GM12878 (cell line): ENCODE results near the gene PIK3R2. TPM values are rescaled to one million over a fixed set of nuclear protein-coding genes. Genes with fewer than 3 reads are reported as not detected.

Experiments used
- ATAC-seq: fragments of 200-7000 bp; cut with Tn5 transposase; 3 replicates; pipeline ENCODE4 v1.9.1; 2020; ENCODE audit warnings: mild to moderate bottlenecking, moderate library complexity
- BruUV-seq: library from RNA; stranded (reverse); fragments of 400-500 nt; replicated peaks from 2 replicates; lab custom pipeline; 2021; lab: Mats Ljungman, UMichigan
- CTCF ChIA-PET: fragments of 300-600 bp; sonication (Branson Sonifier 250); formaldehyde crosslinking; extraction: SDS; loops from one replicate; lab custom pipeline; 2021; ENCODE audit warnings: inconsistent platforms; lab: Yijun Ruan, JAX
- POLR2A ChIA-PET: fragments of 350-600 bp; formaldehyde crosslinking; extraction: SDS; loops from one replicate; lab custom pipeline; 2021; ENCODE audit warnings: inconsistent platforms; lab: Charles Lee
- RAD21 ChIA-PET: fragments of 300-600 bp; sonication (Branson Sonifier 250); formaldehyde crosslinking; loops from one replicate; lab custom pipeline; 2023; ENCODE audit warnings: antibody characterized with exemption; ENCODE audit not compliant: unreplicated experiment; lab: Charles Lee
- SMC1A ChIA-PET: fragments of 300-600 bp; sonication (Branson Sonifier 250); formaldehyde crosslinking; loops from one replicate; lab custom pipeline; 2023; ENCODE audit not compliant: unreplicated experiment, uncharacterized antibody; lab: Charles Lee
- DNase-seq: peaks from one replicate; pipeline ENCODE4 v3.0.0-alpha.2; 2011; ENCODE audit warnings: low read depth, low spot score
- FAIRE-seq: peaks from 3 replicates; lab custom pipeline; 2011; peaks lifted over from hg19 to GRCh38; lab: Jason Lieb, UNC
- H2AFZ ChIP-seq: 2 replicates; pipeline ENCODE4 v1.6.0; 2011; ENCODE audit warnings: low read depth, low read length, control low read depth; ENCODE audit not compliant: control insufficient read depth
- H3K27ac ChIP-seq: 2 replicates; pipeline ENCODE4 v1.5.1; 2011; ENCODE audit warnings: control low read depth; ENCODE audit not compliant: control insufficient read depth, insufficient read depth
- H3K27me3 ChIP-seq, 2 experiments: replicated peaks in 1 of 2; 2 replicates each; pipeline versions ENCODE4 v1.6.0 to v1.6.1; 2011; ENCODE audit warnings: low read length in 1 of 2; ENCODE audit not compliant: control insufficient read depth in 2 of 2, insufficient read depth in 2 of 2
- H3K36me3 ChIP-seq, 2 experiments: 2 replicates each; pipeline ENCODE4 v1.5.1; 2011; ENCODE audit warnings: low read length in 1 of 2; ENCODE audit not compliant: control insufficient read depth in 2 of 2, insufficient read depth in 2 of 2
- H3K4me1 ChIP-seq: 2 replicates; pipeline ENCODE4 v1.6.1; 2011; ENCODE audit warnings: mild to moderate bottlenecking, low read length, moderate library complexity, mixed read lengths; ENCODE audit not compliant: control insufficient read depth, insufficient read depth
- H3K4me2 ChIP-seq: 2 replicates; pipeline ENCODE4 v1.6.0; 2011; ENCODE audit warnings: control low read depth; ENCODE audit not compliant: control insufficient read depth, insufficient read depth
- H3K4me3 ChIP-seq: fragments of 200-600 bp; sonication (generic); 2 replicates; pipeline ENCODE4 v1.5.1; 2016
- H3K79me2 ChIP-seq: 2 replicates; pipeline ENCODE4 v1.6.0; 2011; ENCODE audit warnings: low read length; ENCODE audit not compliant: control insufficient read depth, insufficient read depth
- H3K9ac ChIP-seq: 2 replicates; pipeline ENCODE4 v1.8.0; 2011; ENCODE audit warnings: low read length, control low read depth, mixed read lengths; ENCODE audit not compliant: control insufficient read depth, insufficient read depth
- H3K9me3 ChIP-seq: replicated peaks from 3 replicates; pipeline ENCODE4 v1.5.1; 2011; ENCODE audit warnings: mild to moderate bottlenecking, low read length; ENCODE audit not compliant: control insufficient read depth, insufficient read depth
- H4K20me1 ChIP-seq: 2 replicates; pipeline ENCODE4 v1.6.0; 2011; ENCODE audit not compliant: control insufficient read depth, insufficient read depth
- ATF7 ChIP-seq: fragments of 450-650 bp; IDR thresholded peaks from 2 replicates; pipeline ENCODE4 v1.6.1; 2016; ENCODE audit warnings: low read depth, mild to moderate bottlenecking
- BRCA1 ChIP-seq: IDR thresholded peaks from 2 replicates; pipeline ENCODE4 v1.6.1; 2011; ENCODE audit warnings: low read depth, low read length, improper control_type of control experiment
- CTCF ChIP-seq, 3 experiments: IDR thresholded peaks in 2 of 3; conservative IDR thresholded peaks in 1 of 3; 2 replicates each; pipeline ENCODE4 v1.5.1; 2011; ENCODE audit warnings: low read depth in 3 of 3, low read length in 3 of 3, mild to moderate bottlenecking in 3 of 3, control low read depth in 2 of 3, moderate library complexity in 2 of 3, inconsistent platforms in 1 of 3, mixed read lengths in 1 of 3; ENCODE audit not compliant: control insufficient read depth in 2 of 3, insufficient read depth in 1 of 3; ENCODE audit errors: extremely low read depth in 1 of 3
- E2F8 ChIP-seq: fragments of 450-650 bp; IDR thresholded peaks from 2 replicates; pipeline ENCODE4 v1.6.1; 2018; ENCODE audit warnings: mild to moderate bottlenecking, low read depth, moderate library complexity; ENCODE audit not compliant: partially characterized antibody
- HSF1 ChIP-seq: fragments of 150-350 bp; IDR thresholded peaks from 2 replicates; pipeline ENCODE4 v1.6.1; 2014; ENCODE audit warnings: mild to moderate bottlenecking, low read depth, low read length
- IKZF1 ChIP-seq: fragments of 450-650 bp; conservative IDR thresholded peaks from 2 replicates; pipeline ENCODE4 v1.6.1; 2017; ENCODE audit warnings: antibody characterized with exemption, mild to moderate bottlenecking
- IRF5 ChIP-seq: fragments of 450-650 bp; IDR thresholded peaks from 2 replicates; pipeline ENCODE4 v1.6.1; 2017; ENCODE audit warnings: borderline replicate concordance
- MEF2B ChIP-seq: fragments of 450-650 bp; IDR thresholded peaks from 2 replicates; pipeline ENCODE4 v1.6.1; 2018; ENCODE audit warnings: mild to moderate bottlenecking, moderate library complexity; ENCODE audit not compliant: partially characterized antibody, poor library complexity, severe bottlenecking
- NR2C1 ChIP-seq: fragments of 450-650 bp; IDR thresholded peaks from 2 replicates; pipeline ENCODE4 v1.6.1; 2017; ENCODE audit warnings: antibody characterized with exemption, mild to moderate bottlenecking, moderate library complexity
- POU2F2 ChIP-seq: IDR thresholded peaks from 3 replicates; pipeline ENCODE4 v1.6.1; 2011; ENCODE audit warnings: low read depth, mild to moderate bottlenecking, low read length, borderline replicate concordance
- SKIL ChIP-seq: fragments of 450-650 bp; IDR thresholded peaks from 2 replicates; pipeline ENCODE4 v1.6.1; 2017; ENCODE audit warnings: mild to moderate bottlenecking, low read depth, inconsistent platforms; ENCODE audit not compliant: poor library complexity, severe bottlenecking
- SP1 ChIP-seq: IDR thresholded peaks from one replicate; pipeline ENCODE4 v1.6.1; 2011; ENCODE audit warnings: low read depth, low read length
- SRF ChIP-seq, 2 experiments: IDR thresholded peaks; 2 replicates each; pipeline ENCODE4 v1.6.1; 2011; ENCODE audit warnings: low read depth in 2 of 2, low read length in 2 of 2, mild to moderate bottlenecking in 1 of 2, moderate library complexity in 1 of 2
- SUZ12 ChIP-seq: fragments of 200-600 bp; sonication (generic); IDR thresholded peaks from one replicate; pipeline ENCODE4 v1.6.1; 2018; ENCODE audit warnings: antibody characterized with exemption, mild to moderate bottlenecking; ENCODE audit not compliant: unreplicated experiment
- WGBS: methylation state at CpG from one replicate; pipeline ENCODE4 v1.1.6; 2016; ENCODE audit warnings: low lambda C conversion rate; ENCODE audit not compliant: insufficient replicate concordance, insufficient coverage; ENCODE audit errors: missing lambda C conversion rate; 5-methylcytosine and 5-hydroxymethylcytosine counted together
- in situ Hi-C: fragments of 300-500 bp; cut with MboI; formaldehyde crosslinking; loops from 9 replicates; pipeline ENCODE4 v1.14.3; 2018; ENCODE audit warnings: mixed read lengths
- intact Hi-C: fragments of 100-400 bp; cut with micrococcal nuclease; formaldehyde crosslinking; loops from one replicate; pipeline ENCODE4 v1.14.2; 2022; ENCODE audit not compliant: unreplicated experiment
- polyA plus RNA-seq, 11 experiments: library from polyadenylated mRNA; depleted of rRNA in 4 of 11; unstranded in 6 of 11; stranded (reverse) in 5 of 11; fragments of >200 nt; fragmentation: Nextera tagmentation in 4 of 11; fragmentation: Illumina TruSeq in 1 of 11; extraction: Ambion mirVana in 4 of 11; extraction: Trizol in 1 of 11; gene quantifications; 1 replicate in 1 of 11; 2 replicates in 10 of 11; pipeline versions ENCODE4 v1.2.1 to v1.2.3, GENCODE V29; 2011 to 2016; ENCODE audit warnings: inconsistent platforms in 2 of 11, missing spikeins in 2 of 11, low read depth in 1 of 11
- total RNA-seq, 4 experiments: library from RNA; depleted of rRNA in 3 of 4; stranded (reverse); fragments of >200 nt in 3 of 4; fragmentation: Illumina TruSeq in 1 of 4; extraction: Trizol in 1 of 4; gene quantifications; 2 replicates each; pipeline versions ENCODE4 v1.2.1 to v1.2.3, GENCODE V29; 2013 to 2021

Gene PIK3R2
- total and polyA plus RNA-seq, 10 of the 15 experiments (the other 5 are each of a cell fraction or from before 2014, with no cell fraction given) = 0.26 to 22.6 (median 2.5) TPM

- H3K9ac ChIP-seq = no peak overlapping the region
- ATAC-seq (no peak), FAIRE-seq (no peak), DNase-seq (no peak)
- BruUV-seq = no TSS peak
- SMC1A ChIA-PET = no interaction called here
- intact Hi-C loops (no loop called here), in situ Hi-C loops (no loop called here)
- H4K20me1 ChIP-seq = no peaks in the 10 kb centered on the region; the same call in 1 of the 2 replicates
- RAD21 ChIA-PET = no interaction called here
- peaks cover 12% of the 10 kb centered on the region for H3K79me2 ChIP-seq
- CTCF ChIA-PET = no interaction called here
- peaks cover 16 to 27% of the 10 kb centered on the region in 2 experiments; a peak in 3 of 4 replicates for H3K36me3 ChIP-seq
- H3K4me3 ChIP-seq = no peak overlapping the region
- 96% methylated on average over 16 of the region's 26 CpGs for WGBS
- H3K4me2 ChIP-seq = no peak overlapping the region
- H2AFZ ChIP-seq = no peak overlapping the region
- no peak overlapping the region for H3K27ac ChIP-seq
- H3K4me1 ChIP-seq = peaks cover 17% of the 10 kb centered on the region
- no peaks in the 10 kb centered on the region for H3K27me3 ChIP-seq
- H3K9me3 ChIP-seq = no peaks in the 10 kb centered on the region
- POLR2A ChIA-PET = interaction anchor here (0.6 kb wide), 1 partner anchor 24 kb away, joined by 6 read pairs; no protein-coding TSS in a partner anchor
- no peak for TF ChIP-seq MEF2B
- TF ChIP-seq SUZ12 = no peak
- TF ChIP-seq SP1 = no peak
- TF ChIP-seq IRF5 = no peak
- no peak for TF ChIP-seq BRCA1
- no peak for TF ChIP-seq NR2C1
- TF ChIP-seq POU2F2 = no peak
- no peak for TF ChIP-seq CTCF (IDR thresholded peaks at IDR 0.05 in 2 of 3, conservative IDR thresholded peaks at IDR 0.05 in 1 of 3; ENCODE audit: control insufficient read depth in 2 of 3, extremely low read depth in 1 of 3, insufficient read depth in 1 of 3, low read depth in 3 of 3, low read length in 3 of 3)
- TF ChIP-seq HSF1 = no peak
- no peak for TF ChIP-seq SKIL
- TF ChIP-seq ATF7 = no peak
- TF ChIP-seq E2F8 = no peak
- TF ChIP-seq SRF (IDR thresholded peaks at IDR 0.05; ENCODE audit: low read depth in 2 of 2, low read length in 2 of 2) = no peak
- no peak for TF ChIP-seq IKZF1
These were observed 29.1 kb upstream of the PIK3R2 start for GRCh38 chr19:18123819-18124218.
